HS-5 (cell line): ENCODE measurements around the gene ACOT2.

ENCODE experiments used
- DNase-seq: peaks from one replicate; pipeline ENCODE4 v3.0.0-alpha.2; 2012; ENCODE audit warnings: low read depth

The ACOT2 gene

DNA sequence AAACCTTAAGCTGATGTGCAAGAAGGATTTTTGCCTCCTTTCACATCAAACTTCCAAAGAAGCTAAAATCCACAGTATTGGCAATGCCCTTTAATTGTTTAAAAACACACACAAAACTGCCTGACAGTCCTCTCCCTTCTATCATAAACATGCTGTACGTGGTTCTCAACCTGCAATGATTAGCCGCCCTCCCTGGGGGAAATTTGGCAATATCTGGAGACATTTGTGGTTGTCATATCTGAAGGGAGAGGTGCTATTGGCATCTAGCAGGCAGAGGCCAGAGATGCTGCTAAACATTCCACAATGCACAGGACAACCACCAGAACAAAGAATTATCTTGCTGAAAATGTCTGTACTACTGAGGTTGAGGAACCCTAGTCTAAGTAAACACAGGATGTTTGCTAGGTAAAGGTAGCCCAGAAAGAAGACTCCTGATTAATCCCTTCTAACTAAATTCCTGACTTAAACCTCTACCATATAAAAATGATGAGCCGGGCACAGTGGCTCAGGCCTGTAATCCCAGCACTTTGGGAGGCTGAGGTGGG, 44.5 kb downstream of the ACOT2 start:
- DNase-seq = no peak

DNA sequence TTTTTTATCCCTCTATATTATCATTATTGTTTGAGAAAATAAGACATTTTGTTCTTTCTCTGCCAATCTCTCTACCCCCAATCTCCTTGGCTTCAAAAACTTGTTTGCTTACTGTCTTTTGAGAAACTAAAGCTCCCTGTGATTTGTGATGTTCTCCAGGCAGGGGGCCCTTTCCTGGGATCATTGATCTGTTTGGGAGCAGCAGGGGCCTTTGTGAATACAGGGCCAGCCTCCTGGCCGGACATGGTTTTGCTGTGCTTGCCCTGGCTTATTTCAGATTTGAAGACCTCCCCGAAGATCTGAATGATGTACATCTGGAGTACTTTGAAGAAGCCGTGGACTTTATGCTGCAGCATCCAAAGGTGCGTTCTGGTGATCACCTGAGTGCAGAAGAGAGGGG, 47.8 kb downstream of the ACOT2 start:
- no peak for DNase-seq

DNA sequence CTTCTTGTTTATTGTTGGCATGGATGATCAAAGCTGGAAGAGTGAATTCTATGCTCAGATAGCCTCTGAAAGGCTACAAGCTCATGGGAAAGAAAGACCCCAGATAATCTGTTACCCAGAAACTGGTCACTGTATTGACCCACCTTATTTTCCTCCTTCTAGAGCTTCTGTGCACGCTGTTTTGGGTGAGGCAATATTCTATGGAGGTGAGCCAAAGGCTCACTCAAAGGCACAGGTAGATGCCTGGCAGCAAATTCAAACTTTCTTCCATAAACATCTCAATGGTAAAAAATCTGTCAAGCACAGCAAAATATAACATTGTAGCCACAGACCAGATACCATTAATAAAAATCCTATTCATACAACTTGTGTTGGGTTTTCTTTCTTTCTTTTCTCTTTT, 50.5 kb downstream of the ACOT2 start:
- DNase-seq = no peak

DNA sequence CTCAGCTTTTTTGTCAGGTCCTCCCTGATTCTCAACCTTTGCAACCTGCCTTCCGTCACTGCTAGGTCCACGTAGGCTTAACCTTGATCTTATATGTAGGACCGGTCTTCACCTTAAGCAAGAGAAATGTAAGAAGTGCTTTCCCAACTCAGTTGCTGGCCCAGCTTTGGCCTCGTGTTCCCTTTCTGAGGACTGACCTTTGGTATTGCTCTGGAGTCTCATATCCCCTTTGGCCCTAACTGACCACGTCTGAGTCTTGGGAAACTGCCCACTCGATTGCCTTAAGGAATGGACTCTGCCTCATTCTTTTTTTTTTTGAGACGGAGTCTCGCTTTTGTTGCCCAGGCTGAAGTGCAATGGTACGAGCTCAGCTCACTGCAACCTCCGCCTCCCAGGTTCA, 51.3 kb downstream of the ACOT2 start:
- no peak for DNase-seq

DNA sequence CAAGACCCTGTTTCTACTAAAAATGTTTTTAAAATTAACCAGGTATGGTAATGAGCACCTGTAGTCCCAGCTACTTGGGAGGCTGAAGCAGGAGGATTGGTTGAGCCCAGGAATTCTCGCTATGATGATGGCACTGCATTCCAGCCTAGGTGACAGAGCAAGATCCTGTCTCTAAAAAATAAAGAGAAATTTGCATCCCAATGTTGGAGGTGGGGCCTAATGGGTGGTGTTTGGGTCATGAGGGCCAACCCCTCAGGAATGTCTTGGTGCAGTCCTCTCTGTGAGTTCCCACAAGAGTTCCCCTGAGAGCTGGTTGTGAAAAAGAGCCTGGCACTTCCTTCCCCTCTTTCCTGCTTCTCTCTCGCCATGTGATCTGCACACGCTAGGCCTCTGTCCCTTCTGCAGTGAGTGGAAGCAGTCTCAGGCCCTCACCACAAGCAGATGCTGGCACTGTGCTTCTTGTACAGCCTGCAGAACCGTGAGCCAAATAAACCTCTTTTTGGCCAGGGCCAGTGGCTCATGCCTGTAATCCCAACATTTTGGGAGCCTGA, 54.6 kb downstream of the ACOT2 start:
- DNase-seq = no peak
